HepG2 (cell line): ENCODE measurements around the gene GTF2H4. TPM values are rescaled to one million over a fixed set of nuclear protein-coding genes. Genes with fewer than 3 reads are reported as not detected.

ENCODE experiments used
- BRF2 ChIP-seq: sonication (generic); formaldehyde crosslinking; IDR thresholded peaks from 2 replicates; pipeline ENCODE4 v1.8.1; 2022; ENCODE audit warnings: mild to moderate bottlenecking, missing genetic modification reagents
- MIXL1 ChIP-seq: IDR thresholded peaks from 2 replicates; pipeline ENCODE4 v1.6.1; 2016
- MTA1 ChIP-seq: sonication (generic); formaldehyde crosslinking; IDR thresholded peaks from 2 replicates; pipeline ENCODE4 v1.4.0; 2020; ENCODE audit warnings: missing genetic modification reagents, mild to moderate bottlenecking, borderline replicate concordance
- NFRKB ChIP-seq: fragments of 450-650 bp; IDR thresholded peaks from 2 replicates; pipeline ENCODE4 v1.6.1; 2017
- PBX3 ChIP-seq: sonication (generic); formaldehyde crosslinking; IDR thresholded peaks from 2 replicates; pipeline ENCODE4 v1.8.1; 2023; ENCODE audit warnings: missing genetic modification reagents, inconsistent platforms, borderline replicate concordance
- SMYD3 ChIP-seq: sonication (generic); formaldehyde crosslinking; IDR thresholded peaks from 2 replicates; pipeline ENCODE4 v1.8.1; 2023; ENCODE audit warnings: mild to moderate bottlenecking, missing genetic modification reagents
- SNRNP70 ChIP-seq: fragments of 200-400 bp; formaldehyde crosslinking; IDR thresholded peaks from 2 replicates; pipeline ENCODE4 v1.6.1; 2017; ENCODE audit warnings: mild to moderate bottlenecking, low read depth, low read length, moderate library complexity
- ZC3H13 ChIP-seq: sonication (generic); formaldehyde crosslinking; IDR thresholded peaks from 2 replicates; pipeline ENCODE4 v1.8.1; 2023; ENCODE audit warnings: mild to moderate bottlenecking, missing genetic modification reagents, moderate library complexity
- ZFP36L2 ChIP-seq: sonication (generic); formaldehyde crosslinking; IDR thresholded peaks from 2 replicates; pipeline ENCODE4 v1.4.0; 2020; ENCODE audit warnings: missing genetic modification reagents
- ZFY ChIP-seq: sonication (generic); formaldehyde crosslinking; IDR thresholded peaks from 2 replicates; pipeline ENCODE4 v1.4.0; 2020; ENCODE audit warnings: missing genetic modification reagents
- ZMYM4 ChIP-seq: sonication (generic); formaldehyde crosslinking; IDR thresholded peaks from 2 replicates; pipeline ENCODE4 v1.8.1; 2023; ENCODE audit warnings: mild to moderate bottlenecking, missing genetic modification reagents
- ZNF207 ChIP-seq: fragments of 450-650 bp; IDR thresholded peaks from 2 replicates; pipeline ENCODE4 v1.6.1; 2016; ENCODE audit warnings: antibody characterized with exemption, borderline replicate concordance
- ZNF331 ChIP-seq: sonication (generic); formaldehyde crosslinking; IDR thresholded peaks from 2 replicates; pipeline ENCODE4 v1.4.0; 2020; ENCODE audit warnings: missing genetic modification reagents
- ZNF776 ChIP-seq: sonication (generic); formaldehyde crosslinking; IDR thresholded peaks from 2 replicates; pipeline ENCODE4 v1.4.0; 2020; ENCODE audit warnings: mild to moderate bottlenecking, missing genetic modification reagents
- ZNF782 ChIP-seq: sonication (generic); formaldehyde crosslinking; IDR thresholded peaks from 2 replicates; pipeline ENCODE4 v1.4.0; 2020; ENCODE audit warnings: missing genetic modification reagents, mild to moderate bottlenecking, borderline replicate concordance
- ZNF879 ChIP-seq: sonication (generic); formaldehyde crosslinking; IDR thresholded peaks from 2 replicates; pipeline ENCODE4 v1.8.1; 2023; ENCODE audit warnings: missing genetic modification reagents
- polyA plus RNA-seq, 8 experiments: library from polyadenylated mRNA; depleted of rRNA in 3 of 8; stranded (reverse) in 7 of 8; unstranded in 1 of 8; fragments of >200 nt; fragmentation: Illumina TruSeq in 4 of 8; extraction: Trizol in 4 of 8; gene quantifications; 2 replicates each; pipeline versions ENCODE4 v1.2.1 to v1.2.3, GENCODE V29; 2011 to 2016; ENCODE audit warnings: low read depth in 4 of 8, missing spikeins in 1 of 8, mixed read lengths in 1 of 8; ENCODE audit not compliant: insufficient read depth in 1 of 8
- total RNA-seq, 5 experiments: library from RNA; depleted of rRNA; stranded (reverse); fragments of >200 nt; fragmentation: Illumina TruSeq; extraction: Trizol; gene quantifications; 2 replicates each; pipeline ENCODE4 v1.2.3, GENCODE V29; 2016; ENCODE audit warnings: low read depth in 1 of 5
- TF ChIP-seq, protein P1 (sequence below): sonication (generic); formaldehyde crosslinking; IDR thresholded peaks from 2 replicates; pipeline ENCODE4 v1.8.0; 2022; ENCODE audit warnings: mild to moderate bottlenecking, missing genetic modification reagents; ENCODE audit not compliant: insufficient replicate concordance
- TF ChIP-seq, protein P2 (sequence below): sonication (generic); formaldehyde crosslinking; IDR thresholded peaks from 2 replicates; pipeline ENCODE4 v1.5.1; 2020; ENCODE audit warnings: mild to moderate bottlenecking, missing genetic modification reagents
- TF ChIP-seq, protein P3 (sequence below): sonication (generic); formaldehyde crosslinking; IDR thresholded peaks from 2 replicates; pipeline ENCODE4 v1.4.0; 2020; ENCODE audit warnings: mild to moderate bottlenecking, missing genetic modification reagents
- TF ChIP-seq, protein P4 (sequence below): sonication (generic); formaldehyde crosslinking; IDR thresholded peaks from 2 replicates; pipeline ENCODE4 v1.5.1; 2020; ENCODE audit warnings: missing genetic modification reagents, mild to moderate bottlenecking, borderline replicate concordance

The GTF2H4 gene
- total and polyA plus RNA-seq, 2 of the 13 experiments (the other 11 are each of a cell fraction or from before 2014, with no cell fraction given), result 15.9 to 49.3 TPM

- peak; percentile 71; the same call in 1 of the 2 replicates for TF ChIP-seq ZFY (CRISPR knock-in tag)
- TF ChIP-seq ZNF776, result 0 out of 2 replicates have a peak, but pooled peaks have one; percentile 34
- no peak for TF ChIP-seq ZFP36L2
- no peak for TF ChIP-seq MTA1 (CRISPR knock-in tag)
- no peak for TF ChIP-seq PBX3 (CRISPR knock-in tag)
- TF ChIP-seq ZNF331 (CRISPR knock-in tag), result peak; percentile 69
- no peak for TF ChIP-seq BRF2 (CRISPR knock-in tag)
- TF ChIP-seq ZNF207, result no peak
- TF ChIP-seq, protein P1, sequence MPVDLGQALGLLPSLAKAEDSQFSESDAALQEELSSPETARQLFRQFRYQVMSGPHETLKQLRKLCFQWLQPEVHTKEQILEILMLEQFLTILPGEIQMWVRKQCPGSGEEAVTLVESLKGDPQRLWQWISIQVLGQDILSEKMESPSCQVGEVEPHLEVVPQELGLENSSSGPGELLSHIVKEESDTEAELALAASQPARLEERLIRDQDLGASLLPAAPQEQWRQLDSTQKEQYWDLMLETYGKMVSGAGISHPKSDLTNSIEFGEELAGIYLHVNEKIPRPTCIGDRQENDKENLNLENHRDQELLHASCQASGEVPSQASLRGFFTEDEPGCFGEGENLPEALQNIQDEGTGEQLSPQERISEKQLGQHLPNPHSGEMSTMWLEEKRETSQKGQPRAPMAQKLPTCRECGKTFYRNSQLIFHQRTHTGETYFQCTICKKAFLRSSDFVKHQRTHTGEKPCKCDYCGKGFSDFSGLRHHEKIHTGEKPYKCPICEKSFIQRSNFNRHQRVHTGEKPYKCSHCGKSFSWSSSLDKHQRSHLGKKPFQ (CRISPR knock-in tag), result no peak
- no peak for TF ChIP-seq ZC3H13 (CRISPR knock-in tag)
- TF ChIP-seq, protein P2, sequence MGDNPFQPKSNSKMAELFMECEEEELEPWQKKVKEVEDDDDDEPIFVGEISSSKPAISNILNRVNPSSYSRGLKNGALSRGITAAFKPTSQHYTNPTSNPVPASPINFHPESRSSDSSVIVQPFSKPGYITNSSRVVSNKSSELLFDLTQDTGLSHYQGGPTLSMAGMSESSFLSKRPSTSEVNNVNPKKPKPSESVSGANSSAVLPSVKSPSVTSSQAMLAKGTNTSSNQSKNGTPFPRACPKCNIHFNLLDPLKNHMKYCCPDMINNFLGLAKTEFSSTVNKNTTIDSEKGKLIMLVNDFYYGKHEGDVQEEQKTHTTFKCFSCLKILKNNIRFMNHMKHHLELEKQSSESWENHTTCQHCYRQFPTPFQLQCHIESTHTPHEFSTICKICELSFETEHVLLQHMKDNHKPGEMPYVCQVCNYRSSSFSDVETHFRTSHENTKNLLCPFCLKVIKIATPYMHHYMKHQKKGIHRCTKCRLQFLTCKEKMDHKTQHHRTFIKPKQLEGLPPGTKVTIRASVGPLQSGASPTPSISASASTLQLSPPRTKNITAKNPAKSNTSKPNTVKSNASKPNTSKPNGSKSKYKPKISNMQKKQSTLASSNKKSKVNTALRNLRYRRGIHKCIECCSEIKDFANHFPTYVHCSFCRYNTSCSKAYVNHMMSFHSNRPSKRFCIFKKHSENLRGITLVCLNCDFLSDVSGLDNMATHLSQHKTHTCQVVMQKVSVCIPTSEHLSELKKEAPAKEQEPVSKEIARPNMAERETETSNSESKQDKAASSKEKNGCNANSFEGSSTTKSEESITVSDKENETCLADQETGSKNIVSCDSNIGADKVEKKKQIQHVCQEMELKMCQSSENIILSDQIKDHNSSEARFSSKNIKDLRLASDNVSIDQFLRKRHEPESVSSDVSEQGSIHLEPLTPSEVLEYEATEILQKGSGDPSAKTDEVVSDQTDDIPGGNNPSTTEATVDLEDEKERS (CRISPR knock-in tag), result peak; percentile 50; the same call in 1 of the 2 replicates
- no peak for TF ChIP-seq ZNF782 (CRISPR knock-in tag)
- TF ChIP-seq, protein P3, sequence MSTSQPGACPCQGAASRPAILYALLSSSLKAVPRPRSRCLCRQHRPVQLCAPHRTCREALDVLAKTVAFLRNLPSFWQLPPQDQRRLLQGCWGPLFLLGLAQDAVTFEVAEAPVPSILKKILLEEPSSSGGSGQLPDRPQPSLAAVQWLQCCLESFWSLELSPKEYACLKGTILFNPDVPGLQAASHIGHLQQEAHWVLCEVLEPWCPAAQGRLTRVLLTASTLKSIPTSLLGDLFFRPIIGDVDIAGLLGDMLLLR, result no peak
- no peak for TF ChIP-seq SNRNP70
- TF ChIP-seq ZMYM4 (CRISPR knock-in tag), result peak; percentile 43; the same call in 1 of the 2 replicates
- no peak for TF ChIP-seq NFRKB
- TF ChIP-seq, protein P4, sequence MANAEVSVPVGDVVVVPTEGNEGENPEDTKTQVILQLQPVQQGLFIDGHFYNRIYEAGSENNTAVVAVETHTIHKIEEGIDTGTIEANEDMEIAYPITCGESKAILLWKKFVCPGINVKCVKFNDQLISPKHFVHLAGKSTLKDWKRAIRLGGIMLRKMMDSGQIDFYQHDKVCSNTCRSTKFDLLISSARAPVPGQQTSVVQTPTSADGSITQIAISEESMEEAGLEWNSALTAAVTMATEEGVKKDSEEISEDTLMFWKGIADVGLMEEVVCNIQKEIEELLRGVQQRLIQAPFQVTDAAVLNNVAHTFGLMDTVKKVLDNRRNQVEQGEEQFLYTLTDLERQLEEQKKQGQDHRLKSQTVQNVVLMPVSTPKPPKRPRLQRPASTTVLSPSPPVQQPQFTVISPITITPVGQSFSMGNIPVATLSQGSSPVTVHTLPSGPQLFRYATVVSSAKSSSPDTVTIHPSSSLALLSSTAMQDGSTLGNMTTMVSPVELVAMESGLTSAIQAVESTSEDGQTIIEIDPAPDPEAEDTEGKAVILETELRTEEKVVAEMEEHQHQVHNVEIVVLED, result no peak; the same call in 1 of the 2 replicates
- TF ChIP-seq SMYD3, result peak; percentile 68; the same call in 1 of the 2 replicates
- TF ChIP-seq MIXL1 (CRISPR knock-in tag), result peak; percentile 96
- no peak for TF ChIP-seq ZNF879 (CRISPR knock-in tag)
These were observed 30.4 kb upstream of the GTF2H4 start (continued) for GRCh38 chr6:30877419-30878262.
